OCI-LY3 (cell line): ENCODE measurements around the gene MRPL21.

ENCODE experiments used
- H2AFZ ChIP-seq: fragments of 200-600, 300-600 bp; shearing (Covaris generic); 2 replicates; pipeline ENCODE4 v1.6.0; 2014; ENCODE audit warnings: antibody characterized with exemption, low read depth, low read length
- H3K27ac ChIP-seq: fragments of 200-600, 300-600 bp; sonication (generic); 2 replicates; pipeline ENCODE4 v1.5.1; 2014; ENCODE audit warnings: mild to moderate bottlenecking, low read length, moderate library complexity, mixed read lengths
- H3K27me3 ChIP-seq: fragments of 200-600, 300-600 bp; sonication (generic); 2 replicates; pipeline ENCODE4 v1.6.1; 2014; ENCODE audit warnings: low read depth, low read length, mixed read lengths
- H3K36me3 ChIP-seq: fragments of 200-600, 300-600 bp; sonication (generic); replicated peaks from 2 replicates; pipeline ENCODE3; 2014; ENCODE audit warnings: low read depth, low read length, mixed read lengths
- H3K4me1 ChIP-seq: fragments of 300-600, 200-600 bp; sonication (generic); 2 replicates; pipeline ENCODE4 v1.6.1; 2014; ENCODE audit warnings: low read length, mixed read lengths
- H3K4me2 ChIP-seq: fragments of 200-600, 300-600 bp; sonication (generic); 2 replicates; pipeline ENCODE4 v1.6.1; 2014; ENCODE audit warnings: low read length, mixed read lengths
- H3K4me3 ChIP-seq: fragments of 300-600, 200-600 bp; sonication (generic); 2 replicates; pipeline ENCODE4 v1.5.1; 2014; ENCODE audit warnings: antibody characterized with exemption, mild to moderate bottlenecking, low read length, moderate library complexity
- H3K79me2 ChIP-seq: fragments of 300-600, 200-600 bp; shearing (Covaris generic); 2 replicates; pipeline ENCODE4 v1.6.1; 2014; ENCODE audit warnings: mild to moderate bottlenecking, low read length, mixed read lengths
- H3K9ac ChIP-seq: fragments of 300-600, 200-600 bp; shearing (Covaris generic); 2 replicates; pipeline ENCODE4 v1.6.0; 2014; ENCODE audit warnings: mild to moderate bottlenecking, low read length, moderate library complexity
- H3K9me3 ChIP-seq: fragments of 200-600, 300-600 bp; shearing (Covaris generic); 2 replicates; pipeline ENCODE4 v1.6.1; 2014; ENCODE audit warnings: low read length, mixed read lengths; ENCODE audit not compliant: insufficient read depth
- H4K20me1 ChIP-seq: fragments of 200-600, 300-600 bp; sonication (generic); 2 replicates; pipeline ENCODE4 v1.6.1; 2016; ENCODE audit warnings: low read length, mixed read lengths; ENCODE audit not compliant: insufficient read depth
- EZH2phosphoT487 ChIP-seq: fragments of 200-600 bp; shearing (Covaris generic); IDR thresholded peaks from 2 replicates; pipeline ENCODE4 v1.6.1; 2018; ENCODE audit warnings: antibody characterized with exemption, mixed run types, low read depth
- TF ChIP-seq, protein P1 (sequence below): fragments of 200-600, 300-600 bp; sonication (generic); IDR thresholded peaks from 2 replicates; pipeline ENCODE4 v1.5.1; 2014; ENCODE audit warnings: antibody characterized with exemption, low read length, low read depth

Gene MRPL21

DNA sequence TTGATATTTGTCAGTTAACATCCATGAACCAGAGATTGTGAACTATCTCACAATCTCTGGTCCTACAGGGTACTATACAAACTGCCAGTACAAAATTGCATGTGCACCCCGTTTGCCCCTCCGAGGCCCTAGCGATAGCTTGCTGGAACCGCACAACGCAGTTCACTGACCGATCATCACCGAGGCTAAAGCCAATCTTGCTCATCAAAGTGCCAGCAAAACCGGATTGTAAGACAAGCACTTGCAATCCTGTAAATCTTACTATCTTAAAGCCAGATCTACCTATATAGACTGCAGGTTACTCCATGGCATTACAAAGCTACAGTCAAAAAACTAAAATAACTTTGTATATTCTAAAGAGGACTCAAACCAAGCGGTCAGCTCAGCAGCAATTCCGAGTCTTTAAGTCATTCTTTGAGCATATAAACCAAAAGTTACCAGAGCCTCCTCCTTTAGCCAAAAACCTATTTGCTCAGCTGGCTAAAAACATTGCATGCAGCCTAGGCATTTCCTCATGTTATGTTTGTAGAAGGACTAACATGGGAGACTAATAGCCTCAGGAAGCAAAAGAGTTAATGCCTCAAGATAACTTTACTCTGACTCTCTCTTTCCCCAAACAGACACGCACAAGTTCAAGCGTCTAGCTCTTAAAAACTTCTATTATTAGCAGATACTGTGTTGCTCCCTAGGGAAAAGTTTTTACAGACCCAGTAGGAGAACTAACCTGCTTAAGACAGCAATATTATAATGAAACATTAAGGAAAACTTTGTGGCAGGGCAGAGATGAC lies 31.2 kb downstream of the MRPL21 start:
- H3K27ac ChIP-seq: no peak overlapping the region
- no peaks in the 10 kb centered on the region for H3K79me2 ChIP-seq
- H3K4me1 ChIP-seq: peaks cover 8% of the 10 kb centered on the region; the same call in 1 of the 2 replicates
- no peaks in the 10 kb centered on the region for H3K9me3 ChIP-seq
- no peaks in the 10 kb centered on the region for H3K36me3 ChIP-seq
- no peak overlapping the region for H2AFZ ChIP-seq
- no peak overlapping the region for H3K4me3 ChIP-seq
- no peaks in the 10 kb centered on the region for H4K20me1 ChIP-seq
- TF ChIP-seq EZH2phosphoT487: no peak
- TF ChIP-seq, protein P1, sequence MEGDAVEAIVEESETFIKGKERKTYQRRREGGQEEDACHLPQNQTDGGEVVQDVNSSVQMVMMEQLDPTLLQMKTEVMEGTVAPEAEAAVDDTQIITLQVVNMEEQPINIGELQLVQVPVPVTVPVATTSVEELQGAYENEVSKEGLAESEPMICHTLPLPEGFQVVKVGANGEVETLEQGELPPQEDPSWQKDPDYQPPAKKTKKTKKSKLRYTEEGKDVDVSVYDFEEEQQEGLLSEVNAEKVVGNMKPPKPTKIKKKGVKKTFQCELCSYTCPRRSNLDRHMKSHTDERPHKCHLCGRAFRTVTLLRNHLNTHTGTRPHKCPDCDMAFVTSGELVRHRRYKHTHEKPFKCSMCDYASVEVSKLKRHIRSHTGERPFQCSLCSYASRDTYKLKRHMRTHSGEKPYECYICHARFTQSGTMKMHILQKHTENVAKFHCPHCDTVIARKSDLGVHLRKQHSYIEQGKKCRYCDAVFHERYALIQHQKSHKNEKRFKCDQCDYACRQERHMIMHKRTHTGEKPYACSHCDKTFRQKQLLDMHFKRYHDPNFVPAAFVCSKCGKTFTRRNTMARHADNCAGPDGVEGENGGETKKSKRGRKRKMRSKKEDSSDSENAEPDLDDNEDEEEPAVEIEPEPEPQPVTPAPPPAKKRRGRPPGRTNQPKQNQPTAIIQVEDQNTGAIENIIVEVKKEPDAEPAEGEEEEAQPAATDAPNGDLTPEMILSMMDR: no peak
- H3K4me2 ChIP-seq: no peak overlapping the region
- H3K27me3 ChIP-seq: peaks cover 51% of the 10 kb centered on the region
- H3K9ac ChIP-seq: no peak overlapping the region

DNA sequence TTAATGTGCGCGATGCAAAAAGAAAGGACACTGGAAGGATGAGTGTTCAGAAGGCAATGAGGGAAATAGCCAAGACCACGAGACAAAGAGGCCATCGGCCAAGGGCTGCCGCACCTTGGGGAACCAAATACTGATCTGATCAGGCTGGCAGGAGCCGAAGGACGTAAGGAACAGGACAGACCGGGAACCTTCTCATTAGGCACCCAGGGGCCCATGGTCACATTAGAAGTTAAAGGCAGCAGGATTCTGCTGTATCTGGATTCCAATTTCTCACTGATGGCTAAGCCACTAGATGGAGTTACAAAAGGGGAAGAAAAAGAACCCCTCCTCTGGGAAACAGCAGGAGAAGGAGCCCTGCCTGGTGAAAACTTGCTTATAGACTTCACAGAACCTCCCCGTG lies 33.2 kb downstream of the MRPL21 start:
- Histone ChIP-seq H3K9ac (no peak overlapping the region), H3K4me3 (no peak overlapping the region), H2AFZ (no peak overlapping the region)

DNA sequence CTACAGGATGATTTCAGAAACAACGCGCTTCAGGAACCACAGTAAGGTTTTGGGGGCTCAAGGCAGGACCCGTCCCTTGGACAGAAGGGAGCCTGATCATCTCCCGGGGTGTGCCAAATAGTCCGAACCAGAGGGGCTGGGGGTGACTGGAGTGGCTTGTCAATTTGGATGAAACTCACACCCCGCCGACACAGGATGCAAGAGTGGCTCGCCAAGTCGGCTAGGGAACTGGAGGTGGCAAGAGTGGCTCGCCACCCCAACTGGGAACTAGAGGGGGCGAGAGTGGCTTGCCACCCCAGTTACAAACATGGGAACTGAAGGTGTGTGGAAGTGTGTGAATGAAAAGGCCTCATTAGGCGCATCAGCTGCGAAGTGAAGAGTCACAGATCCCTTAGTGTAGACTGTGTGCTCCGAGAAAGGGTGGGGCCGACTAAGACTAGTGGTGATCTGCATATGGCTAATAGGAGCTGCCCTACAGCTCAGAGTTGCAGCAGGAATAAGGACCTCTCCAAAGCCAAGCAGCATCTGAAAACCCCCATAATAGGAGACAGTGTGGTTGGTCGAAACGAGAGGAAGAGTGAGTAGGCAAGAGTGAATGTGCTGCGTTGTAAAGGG lies 35.3 kb downstream of the MRPL21 start:
- TF ChIP-seq, protein P1: no peak
- no peak for TF ChIP-seq EZH2phosphoT487
- H3K9ac ChIP-seq: no peak overlapping the region
- H3K9me3 ChIP-seq: no peaks in the 10 kb centered on the region
- H3K4me1 ChIP-seq: peaks cover 8% of the 10 kb centered on the region; the same call in 1 of the 2 replicates
- H3K36me3 ChIP-seq: no peaks in the 10 kb centered on the region
- no peak overlapping the region for H2AFZ ChIP-seq
- H4K20me1 ChIP-seq: no peaks in the 10 kb centered on the region
- H3K4me2 ChIP-seq: no peak overlapping the region
- H3K27ac ChIP-seq: no peak overlapping the region
- H3K4me3 ChIP-seq: no peak overlapping the region
- H3K27me3 ChIP-seq: peaks cover 48% of the 10 kb centered on the region
- H3K79me2 ChIP-seq: no peaks in the 10 kb centered on the region

More for the DNA sequence above, 33.2 kb downstream of the MRPL21 start:
- Histone ChIP-seq H3K27me3 (peaks cover 51% of the 10 kb centered on the region), H3K9me3 (no peaks in the 10 kb centered on the region), H3K27ac (no peak overlapping the region), H4K20me1 (no peaks in the 10 kb centered on the region), H3K4me1 (peaks cover 8% of the 10 kb centered on the region; the same call in 1 of the 2 replicates), H3K79me2 (no peaks in the 10 kb centered on the region), H3K4me2 (peak overlapping the region; percentile 52), H3K36me3 (no peaks in the 10 kb centered on the region)
- no peak for TF ChIP-seq EZH2phosphoT487
- TF ChIP-seq, protein P1: no peak

DNA sequence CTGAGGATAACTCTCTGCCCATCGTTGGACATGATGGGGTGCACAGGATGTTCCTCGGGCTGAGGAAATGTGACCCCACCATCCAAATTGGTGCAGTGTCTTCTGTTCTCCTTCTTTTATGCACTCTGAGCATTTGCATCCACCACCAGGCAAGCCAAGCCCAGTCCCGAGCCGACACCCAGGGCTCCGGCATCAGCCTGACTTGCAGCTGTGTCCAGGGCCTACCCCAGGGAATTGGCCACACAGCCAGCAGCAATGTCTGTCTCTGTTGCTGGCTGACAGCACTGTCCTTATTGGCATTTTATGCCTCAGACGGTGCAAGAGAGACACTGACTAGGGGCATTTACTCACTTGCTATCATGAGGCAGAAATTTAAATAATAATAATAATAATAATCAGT lies 36.6 kb downstream of the MRPL21 start:
- Histone ChIP-seq H3K4me2 (no peak overlapping the region), H3K36me3 (no peaks in the 10 kb centered on the region), H3K9me3 (no peaks in the 10 kb centered on the region), H3K4me3 (no peak overlapping the region), H3K27ac (no peak overlapping the region), H3K9ac (no peak overlapping the region), H3K79me2 (no peaks in the 10 kb centered on the region), H4K20me1 (no peaks in the 10 kb centered on the region), H2AFZ (no peak overlapping the region), H3K27me3 (peaks cover 37% of the 10 kb centered on the region), H3K4me1 (peaks cover 8% of the 10 kb centered on the region; the same call in 1 of the 2 replicates)
- TF ChIP-seq, protein P1: no peak
- TF ChIP-seq EZH2phosphoT487: no peak
